Ishikawa (cell line): ENCODE measurements around the gene COL16A1.

Source experiments
- CEBPB ChIP-seq: IDR thresholded peaks from 2 replicates; pipeline ENCODE4 v1.6.1; 2012
- CREB1 ChIP-seq: IDR thresholded peaks from 2 replicates; pipeline ENCODE4 v1.6.1; 2012; ENCODE audit warnings: low read depth
- EGR1 ChIP-seq: IDR thresholded peaks from 2 replicates; pipeline ENCODE4 v1.6.1; 2012
- EP300 ChIP-seq: IDR thresholded peaks from 2 replicates; pipeline ENCODE4 v1.6.1; 2012; ENCODE audit warnings: borderline replicate concordance
- FOXM1 ChIP-seq: IDR thresholded peaks from 2 replicates; pipeline ENCODE4 v1.6.1; 2012; ENCODE audit warnings: low read depth, borderline replicate concordance
- NFIC ChIP-seq: IDR thresholded peaks from 2 replicates; pipeline ENCODE4 v1.6.1; 2012
- RAD21 ChIP-seq: IDR thresholded peaks from 2 replicates; pipeline ENCODE4 v1.6.1; 2012; ENCODE audit warnings: low read depth
- TAF1 ChIP-seq: IDR thresholded peaks from 2 replicates; pipeline ENCODE4 v1.6.1; 2012; ENCODE audit warnings: low read depth, mild to moderate bottlenecking
- TCF12 ChIP-seq: IDR thresholded peaks from 2 replicates; pipeline ENCODE4 v1.6.1; 2012; ENCODE audit warnings: low read depth
- TEAD4 ChIP-seq: IDR thresholded peaks from 2 replicates; pipeline ENCODE4 v1.6.1; 2012
- YY1 ChIP-seq: IDR thresholded peaks from 2 replicates; pipeline ENCODE4 v1.6.1; 2012; ENCODE audit warnings: low read depth
- ZBTB7A ChIP-seq: IDR thresholded peaks from 2 replicates; pipeline ENCODE4 v1.6.1; 2012; ENCODE audit warnings: low read depth
- TF ChIP-seq, protein P1 (sequence below): IDR thresholded peaks from 2 replicates; pipeline ENCODE4 v1.6.1; 2012; ENCODE audit warnings: low read depth, mild to moderate bottlenecking
- TF ChIP-seq, protein P2 (sequence below): IDR thresholded peaks from 2 replicates; pipeline ENCODE4 v1.6.1; 2012
- TF ChIP-seq, protein P3 (sequence below): IDR thresholded peaks from 2 replicates; pipeline ENCODE4 v1.6.1; 2012

Gene COL16A1

GRCh38 chr1:31668303-31668883, 35.4 kb downstream of the COL16A1 start:
- no peak for TF ChIP-seq ZBTB7A
- TF ChIP-seq TAF1: no peak
- no peak for TF ChIP-seq NFIC
- TF ChIP-seq RAD21: no peak
- no peak for TF ChIP-seq TCF12
- no peak for TF ChIP-seq CEBPB
- no peak for TF ChIP-seq EP300
- no peak for TF ChIP-seq YY1
- TF ChIP-seq EGR1: no peak

DNA sequence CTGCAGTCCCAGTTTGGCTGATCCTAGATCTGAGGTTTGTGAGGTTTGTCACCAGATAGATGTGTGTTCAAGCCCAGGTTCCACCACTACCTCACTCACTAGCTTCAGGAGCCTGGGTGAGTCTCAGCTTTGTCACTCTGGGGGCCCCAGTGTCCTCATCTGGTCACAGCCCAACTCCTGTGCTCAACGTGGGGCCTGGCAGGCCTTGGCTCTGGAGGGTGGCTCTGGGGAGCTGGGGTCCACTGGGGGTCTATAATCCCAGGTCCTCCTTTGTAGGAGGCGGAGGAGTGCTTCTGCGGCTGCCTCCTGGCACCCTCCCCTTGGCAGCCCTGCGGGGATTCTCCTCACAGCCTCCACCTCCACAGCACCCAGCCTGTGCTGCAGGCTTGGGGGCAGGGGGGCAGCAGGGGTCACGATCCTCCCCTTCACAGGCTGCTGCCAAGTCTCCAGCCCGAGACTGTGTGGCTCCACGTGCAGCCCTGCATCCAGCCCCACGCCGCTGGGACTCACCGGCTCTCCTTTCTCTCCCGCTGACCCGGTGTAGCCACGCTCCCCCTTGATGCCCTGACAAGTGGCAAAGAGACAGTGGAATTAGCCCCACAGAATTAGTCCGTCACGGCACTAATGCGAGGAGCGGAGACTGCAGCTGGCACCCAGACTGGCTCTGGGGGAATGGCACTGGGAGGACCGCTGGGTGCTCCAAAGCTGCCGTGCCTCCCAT, 36.6 kb downstream of the COL16A1 start:
- no peak for TF ChIP-seq NFIC
- TF ChIP-seq, protein P1, sequence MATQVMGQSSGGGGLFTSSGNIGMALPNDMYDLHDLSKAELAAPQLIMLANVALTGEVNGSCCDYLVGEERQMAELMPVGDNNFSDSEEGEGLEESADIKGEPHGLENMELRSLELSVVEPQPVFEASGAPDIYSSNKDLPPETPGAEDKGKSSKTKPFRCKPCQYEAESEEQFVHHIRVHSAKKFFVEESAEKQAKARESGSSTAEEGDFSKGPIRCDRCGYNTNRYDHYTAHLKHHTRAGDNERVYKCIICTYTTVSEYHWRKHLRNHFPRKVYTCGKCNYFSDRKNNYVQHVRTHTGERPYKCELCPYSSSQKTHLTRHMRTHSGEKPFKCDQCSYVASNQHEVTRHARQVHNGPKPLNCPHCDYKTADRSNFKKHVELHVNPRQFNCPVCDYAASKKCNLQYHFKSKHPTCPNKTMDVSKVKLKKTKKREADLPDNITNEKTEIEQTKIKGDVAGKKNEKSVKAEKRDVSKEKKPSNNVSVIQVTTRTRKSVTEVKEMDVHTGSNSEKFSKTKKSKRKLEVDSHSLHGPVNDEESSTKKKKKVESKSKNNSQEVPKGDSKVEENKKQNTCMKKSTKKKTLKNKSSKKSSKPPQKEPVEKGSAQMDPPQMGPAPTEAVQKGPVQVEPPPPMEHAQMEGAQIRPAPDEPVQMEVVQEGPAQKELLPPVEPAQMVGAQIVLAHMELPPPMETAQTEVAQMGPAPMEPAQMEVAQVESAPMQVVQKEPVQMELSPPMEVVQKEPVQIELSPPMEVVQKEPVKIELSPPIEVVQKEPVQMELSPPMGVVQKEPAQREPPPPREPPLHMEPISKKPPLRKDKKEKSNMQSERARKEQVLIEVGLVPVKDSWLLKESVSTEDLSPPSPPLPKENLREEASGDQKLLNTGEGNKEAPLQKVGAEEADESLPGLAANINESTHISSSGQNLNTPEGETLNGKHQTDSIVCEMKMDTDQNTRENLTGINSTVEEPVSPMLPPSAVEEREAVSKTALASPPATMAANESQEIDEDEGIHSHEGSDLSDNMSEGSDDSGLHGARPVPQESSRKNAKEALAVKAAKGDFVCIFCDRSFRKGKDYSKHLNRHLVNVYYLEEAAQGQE: no peak
- TF ChIP-seq, protein P2, sequence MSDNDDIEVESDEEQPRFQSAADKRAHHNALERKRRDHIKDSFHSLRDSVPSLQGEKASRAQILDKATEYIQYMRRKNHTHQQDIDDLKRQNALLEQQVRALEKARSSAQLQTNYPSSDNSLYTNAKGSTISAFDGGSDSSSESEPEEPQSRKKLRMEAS: no peak
- no peak for TF ChIP-seq EP300
- no peak for TF ChIP-seq EGR1
- TF ChIP-seq TCF12: no peak
- no peak for TF ChIP-seq FOXM1
- no peak for TF ChIP-seq YY1
- TF ChIP-seq CREB1: no peak
- TF ChIP-seq TEAD4: no peak
- TF ChIP-seq RAD21: no peak
- TF ChIP-seq, protein P3, sequence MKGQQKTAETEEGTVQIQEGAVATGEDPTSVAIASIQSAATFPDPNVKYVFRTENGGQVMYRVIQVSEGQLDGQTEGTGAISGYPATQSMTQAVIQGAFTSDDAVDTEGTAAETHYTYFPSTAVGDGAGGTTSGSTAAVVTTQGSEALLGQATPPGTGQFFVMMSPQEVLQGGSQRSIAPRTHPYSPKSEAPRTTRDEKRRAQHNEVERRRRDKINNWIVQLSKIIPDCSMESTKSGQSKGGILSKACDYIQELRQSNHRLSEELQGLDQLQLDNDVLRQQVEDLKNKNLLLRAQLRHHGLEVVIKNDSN: no peak
- no peak for TF ChIP-seq ZBTB7A

GRCh38 chr1:31666263-31666963, 37.4 kb downstream of the COL16A1 start:
- TF ChIP-seq, protein P2: no peak
- TF ChIP-seq RAD21 (no peak), NFIC (no peak), EGR1 (no peak), TCF12 (no peak), FOXM1 (no peak), EP300 (no peak), TEAD4 (no peak), CREB1 (no peak), CEBPB (no peak), YY1 (no peak), ZBTB7A (no peak), TAF1 (no peak)
- TF ChIP-seq, protein P1: no peak
- TF ChIP-seq, protein P3: no peak

GRCh38 chr1:31665234-31665878, 38.5 kb downstream of the COL16A1 start:
- TF ChIP-seq, protein P3: no peak
- no peak for TF ChIP-seq CEBPB
- TF ChIP-seq EP300: no peak
- no peak for TF ChIP-seq NFIC
- TF ChIP-seq EGR1: no peak
- no peak for TF ChIP-seq TAF1
- TF ChIP-seq TEAD4: no peak
- TF ChIP-seq, protein P1: no peak
- TF ChIP-seq YY1: no peak
- TF ChIP-seq ZBTB7A: no peak
- TF ChIP-seq, protein P2: no peak
- no peak for TF ChIP-seq TCF12
- no peak for TF ChIP-seq RAD21
- TF ChIP-seq CREB1: no peak
- TF ChIP-seq FOXM1: no peak
